PFSK-1 (cell line): ENCODE data around the gene EPHA3.

ENCODE experiments used
- FOXP2 ChIP-seq: optimal IDR thresholded peaks from 2 replicates; pipeline ENCODE3; 2011; ENCODE audit warnings: borderline replicate concordance, control low read depth, inconsistent platforms; ENCODE audit not compliant: insufficient read depth; ENCODE audit errors: extremely low read length, extremely low read depth
- POLR2AphosphoS5 ChIP-seq: IDR thresholded peaks from 2 replicates; pipeline ENCODE4 v1.6.1; 2012; ENCODE audit warnings: low read depth, mild to moderate bottlenecking, control low read depth, low read length, moderate library complexity
- REST ChIP-seq, 2 experiments: IDR thresholded peaks; 2 replicates each; pipeline versions ENCODE4 v1.6.1 to v1.8.0; 2011 to 2012; ENCODE audit warnings: low read depth in 2 of 2, low read length in 2 of 2, control low read depth in 1 of 2, inconsistent platforms in 1 of 2, mild to moderate bottlenecking in 1 of 2, moderate library complexity in 1 of 2; ENCODE audit not compliant: insufficient read depth in 1 of 2
- SIN3A ChIP-seq: IDR thresholded peaks from 2 replicates; pipeline ENCODE4 v1.6.1; 2012; ENCODE audit warnings: mild to moderate bottlenecking, low read length, moderate library complexity, borderline replicate concordance; ENCODE audit not compliant: insufficient read depth
- TAF1 ChIP-seq: IDR thresholded peaks from 2 replicates; pipeline ENCODE4 v1.6.1; 2012; ENCODE audit warnings: low read length, control low read depth, borderline replicate concordance; ENCODE audit not compliant: insufficient read depth

The EPHA3 gene

GRCh38 chr3:89315750-89316470 lies 208.5 kb downstream of the EPHA3 start:
- no peak for TF ChIP-seq TAF1

GRCh38 chr3:89320186-89320585 lies 212.8 kb downstream of the EPHA3 start:
- TF ChIP-seq REST (IDR thresholded peaks at IDR 0.05; ENCODE audit: insufficient read depth in 1 of 2, low read depth in 2 of 2, low read length in 2 of 2) (no peak), SIN3A (no peak), POLR2AphosphoS5 (no peak), TAF1 (no peak), FOXP2 (no peak)

GRCh38 chr3:89326997-89327396 lies 219.6 kb downstream of the EPHA3 start:
- TF ChIP-seq TAF1: no peak
- no peak for TF ChIP-seq POLR2AphosphoS5
- TF ChIP-seq FOXP2: no peak
- no peak for TF ChIP-seq SIN3A
- TF ChIP-seq REST (IDR thresholded peaks at IDR 0.05; ENCODE audit: insufficient read depth in 1 of 2, low read depth in 2 of 2, low read length in 2 of 2): no peak

DNA sequence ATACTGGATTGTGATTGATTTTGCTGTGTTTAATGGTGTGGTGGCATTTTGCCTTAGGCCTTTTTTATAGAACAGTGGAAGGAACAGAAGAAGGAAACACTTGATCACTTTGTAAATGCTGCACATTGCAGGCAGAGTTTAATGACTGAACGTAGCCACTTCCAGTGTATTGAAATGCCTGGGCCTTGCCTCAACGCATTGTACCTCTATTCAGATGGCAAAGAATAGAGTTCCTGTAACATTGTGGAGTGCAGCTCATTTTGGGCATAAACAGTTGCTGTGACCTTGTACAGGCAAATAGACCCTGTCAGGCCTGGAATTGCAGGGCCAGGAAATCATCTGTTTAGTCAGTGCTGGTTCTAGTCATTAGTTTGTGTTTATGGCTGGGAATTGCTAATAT lies 225.0 kb downstream of the EPHA3 start:
- TF ChIP-seq TAF1 (no peak), REST (IDR thresholded peaks at IDR 0.05; ENCODE audit: insufficient read depth in 1 of 2, low read depth in 2 of 2, low read length in 2 of 2) (no peak), SIN3A (no peak), FOXP2 (no peak), POLR2AphosphoS5 (no peak)

DNA sequence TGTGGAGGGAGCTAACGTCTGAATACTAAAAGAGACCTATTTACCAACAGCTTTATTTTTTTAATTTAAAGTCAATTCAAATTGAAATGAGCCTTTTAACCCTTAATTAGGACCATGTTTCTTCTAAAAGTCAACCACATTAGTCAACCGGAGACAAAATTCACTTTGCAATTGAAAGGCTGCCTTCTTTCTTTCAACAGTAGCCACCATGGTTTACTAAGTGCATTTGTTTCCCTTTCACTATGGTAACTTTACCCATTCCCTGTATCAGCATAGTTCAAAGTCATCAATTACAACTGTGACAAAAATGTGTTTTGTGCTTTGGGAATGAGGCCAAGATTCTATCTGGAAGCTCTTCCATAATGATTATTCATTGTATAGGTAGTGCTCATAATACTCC lies 225.4 kb downstream of the EPHA3 start:
- TF ChIP-seq SIN3A (no peak), POLR2AphosphoS5 (no peak), FOXP2 (no peak), REST (IDR thresholded peaks at IDR 0.05; ENCODE audit: insufficient read depth in 1 of 2, low read depth in 2 of 2, low read length in 2 of 2) (no peak), TAF1 (no peak)
